GM12878 (cell line): ENCODE data around the gene SPATA25. TPM values are rescaled to one million over a fixed set of nuclear protein-coding genes. Genes with fewer than 3 reads are reported as not detected.

Experiments
- polyA plus RNA-seq, 11 experiments: library from polyadenylated mRNA; depleted of rRNA in 4 of 11; unstranded in 6 of 11; stranded (reverse) in 5 of 11; fragments of >200 nt; fragmentation: Nextera tagmentation in 4 of 11; fragmentation: Illumina TruSeq in 1 of 11; extraction: Ambion mirVana in 4 of 11; extraction: Trizol in 1 of 11; gene quantifications; 1 replicate in 1 of 11; 2 replicates in 10 of 11; pipeline versions ENCODE4 v1.2.1 to v1.2.3, GENCODE V29; 2011 to 2016; ENCODE audit warnings: inconsistent platforms in 2 of 11, missing spikeins in 2 of 11, low read depth in 1 of 11
- total RNA-seq, 4 experiments: library from RNA; depleted of rRNA in 3 of 4; stranded (reverse); fragments of >200 nt in 3 of 4; fragmentation: Illumina TruSeq in 1 of 4; extraction: Trizol in 1 of 4; gene quantifications; 2 replicates each; pipeline versions ENCODE4 v1.2.1 to v1.2.3, GENCODE V29; 2013 to 2021
- TF ChIP-seq, protein P1 (sequence below): IDR thresholded peaks from 2 replicates; pipeline ENCODE4 v1.6.1; 2012; ENCODE audit warnings: improper control_type of control experiment, low read depth, low read length; ENCODE audit not compliant: insufficient replicate concordance

The SPATA25 gene
- total and polyA plus RNA-seq, 10 of the 15 experiments (the other 5 are each of a cell fraction or from before 2014, with no cell fraction given): 0.28 to 2.9 (median 1.3) TPM; not detected in 3

DNA sequence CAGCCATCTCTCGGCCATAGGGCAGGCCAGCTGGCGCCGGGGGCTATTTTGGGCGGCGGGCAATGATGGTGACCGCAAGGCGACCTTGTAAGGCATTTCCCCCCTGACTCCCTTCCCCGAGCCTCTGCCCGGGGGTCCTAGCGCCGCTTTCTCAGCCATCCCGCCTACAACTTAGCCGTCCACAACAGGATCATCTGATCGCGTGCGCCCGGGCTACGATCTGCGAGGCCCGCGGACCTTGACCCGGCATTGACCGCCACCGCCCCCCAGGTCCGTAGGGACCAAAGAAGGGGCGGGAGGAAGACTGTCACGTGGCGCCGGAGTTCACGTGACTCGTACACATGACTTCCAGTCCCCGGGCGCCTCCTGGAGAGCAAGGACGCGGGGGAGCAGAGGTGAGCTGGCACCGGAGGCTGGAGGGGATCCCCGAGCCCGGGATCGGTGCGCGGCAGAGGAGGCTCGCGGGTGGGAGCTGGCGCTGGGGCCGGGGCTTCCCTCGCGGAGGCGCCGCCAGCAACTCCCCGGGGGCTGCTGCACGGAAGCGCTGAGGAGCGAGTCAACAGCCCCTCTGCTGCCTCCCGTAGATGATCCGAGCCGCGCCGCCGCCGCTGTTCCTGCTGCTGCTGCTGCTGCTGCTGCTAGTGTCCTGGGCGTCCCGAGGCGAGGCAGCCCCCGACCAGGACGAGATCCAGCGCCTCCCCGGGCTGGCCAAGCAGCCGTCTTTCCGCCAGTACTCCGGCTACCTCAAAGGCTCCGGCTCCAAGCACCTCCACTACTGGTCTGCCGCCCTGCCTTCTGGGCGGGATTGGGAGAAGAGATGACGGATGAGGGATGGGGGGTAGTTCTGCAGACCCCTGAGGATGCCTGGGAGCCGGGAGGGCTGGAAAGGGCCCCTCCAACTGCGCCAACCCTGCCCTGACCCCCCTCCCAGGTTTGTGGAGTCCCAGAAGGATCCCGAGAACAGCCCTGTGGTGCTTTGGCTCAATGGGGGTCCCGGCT lies 3.9 kb upstream of the SPATA25 start, which contains the start of the genes CTSA and NEURL2 (continued):
- TF ChIP-seq, protein P1, sequence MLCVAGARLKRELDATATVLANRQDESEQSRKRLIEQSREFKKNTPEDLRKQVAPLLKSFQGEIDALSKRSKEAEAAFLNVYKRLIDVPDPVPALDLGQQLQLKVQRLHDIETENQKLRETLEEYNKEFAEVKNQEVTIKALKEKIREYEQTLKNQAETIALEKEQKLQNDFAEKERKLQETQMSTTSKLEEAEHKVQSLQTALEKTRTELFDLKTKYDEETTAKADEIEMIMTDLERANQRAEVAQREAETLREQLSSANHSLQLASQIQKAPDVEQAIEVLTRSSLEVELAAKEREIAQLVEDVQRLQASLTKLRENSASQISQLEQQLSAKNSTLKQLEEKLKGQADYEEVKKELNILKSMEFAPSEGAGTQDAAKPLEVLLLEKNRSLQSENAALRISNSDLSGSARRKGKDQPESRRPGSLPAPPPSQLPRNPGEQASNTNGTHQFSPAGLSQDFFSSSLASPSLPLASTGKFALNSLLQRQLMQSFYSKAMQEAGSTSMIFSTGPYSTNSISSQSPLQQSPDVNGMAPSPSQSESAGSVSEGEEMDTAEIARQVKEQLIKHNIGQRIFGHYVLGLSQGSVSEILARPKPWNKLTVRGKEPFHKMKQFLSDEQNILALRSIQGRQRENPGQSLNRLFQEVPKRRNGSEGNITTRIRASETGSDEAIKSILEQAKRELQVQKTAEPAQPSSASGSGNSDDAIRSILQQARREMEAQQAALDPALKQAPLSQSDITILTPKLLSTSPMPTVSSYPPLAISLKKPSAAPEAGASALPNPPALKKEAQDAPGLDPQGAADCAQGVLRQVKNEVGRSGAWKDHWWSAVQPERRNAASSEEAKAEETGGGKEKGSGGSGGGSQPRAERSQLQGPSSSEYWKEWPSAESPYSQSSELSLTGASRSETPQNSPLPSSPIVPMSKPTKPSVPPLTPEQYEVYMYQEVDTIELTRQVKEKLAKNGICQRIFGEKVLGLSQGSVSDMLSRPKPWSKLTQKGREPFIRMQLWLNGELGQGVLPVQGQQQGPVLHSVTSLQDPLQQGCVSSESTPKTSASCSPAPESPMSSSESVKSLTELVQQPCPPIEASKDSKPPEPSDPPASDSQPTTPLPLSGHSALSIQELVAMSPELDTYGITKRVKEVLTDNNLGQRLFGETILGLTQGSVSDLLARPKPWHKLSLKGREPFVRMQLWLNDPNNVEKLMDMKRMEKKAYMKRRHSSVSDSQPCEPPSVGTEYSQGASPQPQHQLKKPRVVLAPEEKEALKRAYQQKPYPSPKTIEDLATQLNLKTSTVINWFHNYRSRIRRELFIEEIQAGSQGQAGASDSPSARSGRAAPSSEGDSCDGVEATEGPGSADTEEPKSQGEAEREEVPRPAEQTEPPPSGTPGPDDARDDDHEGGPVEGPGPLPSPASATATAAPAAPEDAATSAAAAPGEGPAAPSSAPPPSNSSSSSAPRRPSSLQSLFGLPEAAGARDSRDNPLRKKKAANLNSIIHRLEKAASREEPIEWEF: no peak
